ENCODE measurements around the gene RIN1. TPM values are rescaled to one million over a fixed set of nuclear protein-coding genes. Genes with fewer than 3 reads are reported as not detected.

Gene RIN1
- total and polyA plus RNA-seq, 2 of the 13 experiments (the other 11 are each of a cell fraction or from before 2014, with no cell fraction given): 2.4 to 4.1 TPM

GRCh38 chr11:66328302-66329144, 7.7 kb downstream of the RIN1 start (continued):
- TF ChIP-seq ADNP (CRISPR knock-in tag; IDR thresholded peaks at IDR 0.05): peak; percentile 38; the same call in 1 of the 2 replicates
- no peak for TF ChIP-seq RAD51 (IDR thresholded peaks at IDR 0.05; ENCODE audit: borderline replicate concordance)
- TF ChIP-seq PAF1 (CRISPR knock-in tag; IDR thresholded peaks at IDR 0.05): no peak
- TF ChIP-seq ZFX (CRISPR knock-in tag; IDR thresholded peaks at IDR 0.05; ENCODE audit: low read depth): peak; percentile 75; the same call in 1 of the 2 replicates
- TF ChIP-seq NFIC (IDR thresholded peaks at IDR 0.05; ENCODE audit: low read length): no peak
- TF ChIP-seq ZHX1 (CRISPR knock-in tag; IDR thresholded peaks at IDR 0.05; ENCODE audit: low read depth): peak; percentile 46; the same call in 1 of the 2 replicates
- TF ChIP-seq FOXM1 (CRISPR knock-in tag; IDR thresholded peaks at IDR 0.05): no peak
- TF ChIP-seq NONO (IDR thresholded peaks at IDR 0.05): no peak
- TF ChIP-seq NONO (CRISPR knock-in tag; conservative IDR thresholded peaks at IDR 0.05): peak; percentile 79
- TF ChIP-seq ZNF773 (CRISPR knock-in tag; IDR thresholded peaks at IDR 0.05; ENCODE audit: borderline replicate concordance): no peak
- TF ChIP-seq SRF (IDR thresholded peaks at IDR 0.05; ENCODE audit: low read depth, low read length): no peak
- TF ChIP-seq ZNF883 (CRISPR knock-in tag; IDR thresholded peaks at IDR 0.05; ENCODE audit: not compliant biosample characterization): no peak
- no peak for TF ChIP-seq PITX1 (CRISPR knock-in tag; IDR thresholded peaks at IDR 0.05)
- TF ChIP-seq ZNF564 (CRISPR knock-in tag; IDR thresholded peaks at IDR 0.05): peak; percentile 51; the same call in 1 of the 2 replicates
- peak; percentile 77 for TF ChIP-seq ATF2 (CRISPR knock-in tag; IDR thresholded peaks at IDR 0.05)
- peak; percentile 67; the same call in 1 of the 2 replicates for TF ChIP-seq ZZZ3 (CRISPR knock-in tag; IDR thresholded peaks at IDR 0.05; ENCODE audit: borderline replicate concordance)
- no peak for TF ChIP-seq HNF4G (IDR thresholded peaks at IDR 0.05; ENCODE audit: borderline replicate concordance, low read depth, low read length)
- no peak for TF ChIP-seq HNF4G (CRISPR knock-in tag; IDR thresholded peaks at IDR 0.05; ENCODE audit: borderline replicate concordance, low read depth)
- no peak for TF ChIP-seq ZNF20 (CRISPR knock-in tag; IDR thresholded peaks at IDR 0.05)
- peak; percentile 67; the same call in 1 of the 2 replicates for TF ChIP-seq KLF11 (CRISPR knock-in tag; IDR thresholded peaks at IDR 0.05)
- TF ChIP-seq CENPT (CRISPR knock-in tag; IDR thresholded peaks at IDR 0.05; ENCODE audit: low read depth): no peak
- peak; percentile 75; the same call in 1 of the 2 replicates for TF ChIP-seq ZNF800 (CRISPR knock-in tag; IDR thresholded peaks at IDR 0.05)
- TF ChIP-seq NR3C1 (CRISPR knock-in tag; IDR thresholded peaks at IDR 0.05): no peak
- TF ChIP-seq SP1 (IDR thresholded peaks at IDR 0.05): no peak
- TF ChIP-seq SP1 (CRISPR knock-in tag; IDR thresholded peaks at IDR 0.05): no peak
- peak; percentile 76; the same call in 1 of the 2 replicates for TF ChIP-seq ZSCAN21 (CRISPR knock-in tag; IDR thresholded peaks at IDR 0.05; ENCODE audit: borderline replicate concordance)

Measured in HepG2 (cell line).